Neuronal stem cell (in vitro differentiated cells): ENCODE measurements around the gene JMJD8.

Source experiments
- DNase-seq: peaks from one replicate; pipeline ENCODE4 v3.0.0-alpha.2; 2013; ENCODE audit warnings: low spot score
- H2AFZ ChIP-seq: one replicate; pipeline ENCODE4 v1.6.1; 2013; ENCODE audit warnings: mild to moderate bottlenecking, low read length, inconsistent platforms
- H2AK5ac ChIP-seq: 2 replicates; pipeline ENCODE4 v1.6.1; 2013; ENCODE audit warnings: low read depth, mild to moderate bottlenecking, inconsistent platforms, low read length, moderate library complexity, mixed read lengths
- H2BK120ac ChIP-seq: 2 replicates; pipeline ENCODE4 v1.6.1; 2013; ENCODE audit warnings: low read depth, mild to moderate bottlenecking, inconsistent platforms, low read length, moderate library complexity, mixed read lengths
- H2BK12ac ChIP-seq: one replicate; pipeline ENCODE4 v1.6.1; 2013; ENCODE audit warnings: low read length, inconsistent platforms
- H2BK15ac ChIP-seq: 2 replicates; pipeline ENCODE4 v1.6.1; 2013; ENCODE audit warnings: mild to moderate bottlenecking, low read length, inconsistent platforms, mixed read lengths
- H2BK5ac ChIP-seq: one replicate; pipeline ENCODE4 v1.6.1; 2013; ENCODE audit warnings: inconsistent platforms, mild to moderate bottlenecking, low read length, moderate library complexity
- H3K14ac ChIP-seq: one replicate; pipeline ENCODE4 v1.6.1; 2013; ENCODE audit warnings: low read length, inconsistent platforms
- H3K18ac ChIP-seq: 2 replicates; pipeline ENCODE4 v1.6.1; 2013; ENCODE audit warnings: low read length, inconsistent platforms
- H3K23ac ChIP-seq: 2 replicates; pipeline ENCODE4 v1.6.1; 2013; ENCODE audit warnings: low read depth, mild to moderate bottlenecking, mixed read lengths, low read length, inconsistent platforms; ENCODE audit not compliant: poor library complexity
- H3K27ac ChIP-seq: replicated peaks from 3 replicates; pipeline ENCODE4 v1.5.1; 2013; ENCODE audit warnings: low read length, inconsistent platforms
- H3K27me3 ChIP-seq, 3 experiments: 2 replicates each; pipeline ENCODE4 v1.6.1; 2013; ENCODE audit warnings: low read length in 3 of 3, mild to moderate bottlenecking in 2 of 3, inconsistent platforms in 1 of 3, low read depth in 1 of 3, mixed read lengths in 1 of 3, moderate library complexity in 1 of 3; ENCODE audit not compliant: control insufficient read depth in 3 of 3, insufficient read depth in 3 of 3
- H3K36me3 ChIP-seq, 2 donors: replicated peaks in 1 of 2; 2 replicates each; pipeline ENCODE4 v1.6.1; 2013; ENCODE audit warnings: low read length in 2 of 2; ENCODE audit not compliant: control insufficient read depth in 2 of 2, insufficient read depth in 2 of 2
- H3K4ac ChIP-seq: 2 replicates; pipeline ENCODE4 v1.6.1; 2013; ENCODE audit warnings: inconsistent platforms, mild to moderate bottlenecking, low read length, moderate library complexity
- H3K4me1 ChIP-seq, 2 donors: 1 replicate in 1 of 2; 2 replicates in 1 of 2; pipeline ENCODE4 v1.6.1; 2013; ENCODE audit warnings: low read length in 2 of 2, low read depth in 1 of 2; ENCODE audit not compliant: control insufficient read depth in 2 of 2, insufficient read depth in 1 of 2
- H3K4me2 ChIP-seq: one replicate; pipeline ENCODE4 v1.6.1; 2013; ENCODE audit warnings: mild to moderate bottlenecking, low read length, inconsistent platforms; ENCODE audit not compliant: insufficient read depth, poor library complexity, severe bottlenecking
- H3K4me3 ChIP-seq, 2 donors: 2 replicates each; pipeline ENCODE4 v1.5.1; 2013; ENCODE audit warnings: low read length in 2 of 2, mild to moderate bottlenecking in 2 of 2, inconsistent platforms in 1 of 2, moderate library complexity in 1 of 2
- H3K79me1 ChIP-seq: one replicate; pipeline ENCODE4 v1.6.1; 2013; ENCODE audit warnings: low read depth, mild to moderate bottlenecking, inconsistent platforms, low read length, moderate library complexity
- H3K9ac ChIP-seq: one replicate; pipeline ENCODE4 v1.6.1; 2013; ENCODE audit warnings: mild to moderate bottlenecking, low read depth, low read length, inconsistent platforms; ENCODE audit not compliant: poor library complexity
- H3K9me3 ChIP-seq, 2 donors: replicated peaks in 1 of 2; 2 replicates each; pipeline versions ENCODE3 to v1.6.1; 2013; ENCODE audit warnings: low read length in 2 of 2, mild to moderate bottlenecking in 2 of 2, inconsistent platforms in 1 of 2, low read depth in 1 of 2, mixed read lengths in 1 of 2, moderate library complexity in 1 of 2; ENCODE audit not compliant: control insufficient read depth in 2 of 2, insufficient read depth in 1 of 2
- H4K8ac ChIP-seq: one replicate; pipeline ENCODE4 v1.6.1; 2013; ENCODE audit warnings: low read depth, mild to moderate bottlenecking, inconsistent platforms, low read length, moderate library complexity
- H4K91ac ChIP-seq: one replicate; pipeline ENCODE4 v1.6.1; 2013; ENCODE audit warnings: low read length, low read depth, mild to moderate bottlenecking, inconsistent platforms; ENCODE audit not compliant: poor library complexity
- WGBS, 2 donors: extraction: QIAGEN DNeasy Blood & Tissue Kit; methylation state at CpG; one replicate each; pipeline ENCODE4 v1.1.7; 2013; ENCODE audit warnings: missing lambda C conversion rate in 2 of 2, mixed read lengths in 1 of 2; ENCODE audit not compliant: insufficient read length in 2 of 2, insufficient replicate concordance in 1 of 2; ENCODE audit errors: extremely low coverage in 2 of 2; 5-methylcytosine and 5-hydroxymethylcytosine counted together

The JMJD8 gene

DNA sequence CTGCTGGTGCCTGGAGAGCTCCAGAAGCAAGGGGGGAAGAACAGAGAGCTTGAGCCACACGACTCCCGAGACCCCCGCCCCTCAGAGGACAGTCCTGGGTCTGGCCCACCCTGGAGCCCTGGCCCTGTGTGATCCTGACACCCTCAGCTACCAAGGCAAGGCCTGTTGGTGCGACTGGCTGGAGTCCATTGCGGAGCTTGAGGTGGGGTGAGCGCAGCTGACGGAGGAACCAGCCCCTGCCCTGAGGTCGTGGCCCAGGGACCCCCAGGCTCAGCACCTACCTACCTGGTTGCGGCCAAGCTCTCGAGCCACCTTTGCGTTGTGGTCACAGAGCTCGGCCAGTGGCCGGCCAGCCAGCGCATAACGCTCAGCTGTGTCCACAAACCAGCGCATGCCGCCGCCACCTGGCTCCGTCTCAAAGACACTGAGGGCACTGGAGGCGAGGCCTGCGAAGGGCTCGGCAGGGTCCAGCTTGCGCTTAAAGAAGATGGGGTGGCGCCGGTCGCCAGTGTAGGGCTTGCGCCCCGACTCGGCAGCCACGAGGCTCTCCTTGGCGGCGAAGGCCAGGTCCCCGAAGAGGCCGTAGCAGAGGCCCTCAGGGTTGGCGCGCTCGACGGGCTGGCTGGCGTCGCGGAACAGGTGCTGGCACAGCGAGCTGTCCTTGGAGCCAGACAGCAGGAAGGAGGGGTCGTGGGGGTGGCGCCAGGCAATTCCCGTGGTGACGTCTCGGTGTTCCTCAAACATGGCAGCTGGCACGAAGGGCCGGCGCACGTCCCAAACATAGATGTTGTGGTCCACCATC, 2.5 kb upstream of the JMJD8 start:
- Histone ChIP-seq H3K23ac (peak overlapping the region; percentile 20), H3K4me1 (peaks cover 7 to 15% of the 10 kb centered on the region in 2 donors), H2AFZ (no peak overlapping the region), H3K14ac (peak overlapping the region; percentile 8), H2BK12ac (no peak overlapping the region), H3K4me2 (no peak overlapping the region), H3K36me3 (peaks cover 38 to 59% of the 10 kb centered on the region in 2 donors), H3K27me3 (peaks cover 0 to 3% (median 0%) of the 10 kb centered on the region in 3 experiments), H3K9me3 (peaks cover 0 to 3% of the 10 kb centered on the region in 2 donors), H3K9ac (no peak overlapping the region), H3K4me3 (no peak overlapping the region), H4K8ac (no peak overlapping the region), H2BK120ac (no peak overlapping the region), H3K4ac (no peak overlapping the region), H2BK15ac (no peak overlapping the region), H3K18ac (no peak overlapping the region), H4K91ac (no peak overlapping the region), H2BK5ac (peak overlapping the region; percentile 53), H2AK5ac (no peak overlapping the region), H3K27ac (no peak overlapping the region), H3K79me1 (peaks cover 37% of the 10 kb centered on the region)
- no CpG with 5 or more reads among the region's 51 CpGs for WGBS, 2 donors
- DNase-seq, result no peak

DNA sequence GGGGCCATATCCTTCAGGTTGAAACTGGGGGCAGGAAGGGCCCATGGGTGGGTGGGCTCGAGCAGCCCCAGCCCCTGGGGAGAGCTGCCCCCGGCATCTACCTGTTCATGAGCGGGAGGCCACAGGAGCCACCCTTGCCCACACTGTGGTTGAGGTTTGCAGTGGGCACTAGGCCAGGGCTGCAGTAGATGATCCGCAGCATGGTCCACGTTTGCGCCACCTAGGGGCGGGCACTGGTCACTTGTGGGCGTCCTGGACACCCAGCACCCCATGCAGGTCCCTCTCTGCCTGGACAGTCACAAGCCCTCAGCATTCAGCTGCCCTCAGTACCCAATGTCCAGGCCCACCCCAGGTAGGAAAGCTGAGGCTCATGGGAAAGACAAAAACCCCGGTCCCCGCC, 1.8 kb upstream of the JMJD8 start:
- no peak overlapping the region for H4K91ac ChIP-seq
- no peak overlapping the region for H3K4me2 ChIP-seq
- H3K79me1 ChIP-seq, result peaks cover 41% of the 10 kb centered on the region
- peaks cover 0 to 3% of the 10 kb centered on the region in 2 donors for H3K9me3 ChIP-seq
- no peak overlapping the region for H3K4me3 ChIP-seq
- WGBS, 2 donors, result no CpG with 5 or more reads among the region's 10 CpGs
- H3K4me1 ChIP-seq, result peaks cover 11 to 22% of the 10 kb centered on the region in 2 donors
- peak overlapping the region; percentile 65 for H4K8ac ChIP-seq
- no peak overlapping the region for H2BK12ac ChIP-seq
- no peak overlapping the region for H3K27ac ChIP-seq
- no peak for DNase-seq
- no peak overlapping the region for H3K4ac ChIP-seq
- H3K18ac ChIP-seq, result no peak overlapping the region
- H3K14ac ChIP-seq, result no peak overlapping the region
- no peak overlapping the region for H2AFZ ChIP-seq
- H3K9ac ChIP-seq, result no peak overlapping the region
- H3K27me3 ChIP-seq, result peaks cover 0 to 2% (median 0%) of the 10 kb centered on the region in 3 experiments
- H2AK5ac ChIP-seq, result peak overlapping the region; percentile 100
- no peak overlapping the region for H2BK15ac ChIP-seq
- H2BK5ac ChIP-seq, result no peak overlapping the region
- H3K23ac ChIP-seq, result no peak overlapping the region
- no peak overlapping the region for H2BK120ac ChIP-seq
- peaks cover 43 to 66% of the 10 kb centered on the region in 2 donors for H3K36me3 ChIP-seq

DNA sequence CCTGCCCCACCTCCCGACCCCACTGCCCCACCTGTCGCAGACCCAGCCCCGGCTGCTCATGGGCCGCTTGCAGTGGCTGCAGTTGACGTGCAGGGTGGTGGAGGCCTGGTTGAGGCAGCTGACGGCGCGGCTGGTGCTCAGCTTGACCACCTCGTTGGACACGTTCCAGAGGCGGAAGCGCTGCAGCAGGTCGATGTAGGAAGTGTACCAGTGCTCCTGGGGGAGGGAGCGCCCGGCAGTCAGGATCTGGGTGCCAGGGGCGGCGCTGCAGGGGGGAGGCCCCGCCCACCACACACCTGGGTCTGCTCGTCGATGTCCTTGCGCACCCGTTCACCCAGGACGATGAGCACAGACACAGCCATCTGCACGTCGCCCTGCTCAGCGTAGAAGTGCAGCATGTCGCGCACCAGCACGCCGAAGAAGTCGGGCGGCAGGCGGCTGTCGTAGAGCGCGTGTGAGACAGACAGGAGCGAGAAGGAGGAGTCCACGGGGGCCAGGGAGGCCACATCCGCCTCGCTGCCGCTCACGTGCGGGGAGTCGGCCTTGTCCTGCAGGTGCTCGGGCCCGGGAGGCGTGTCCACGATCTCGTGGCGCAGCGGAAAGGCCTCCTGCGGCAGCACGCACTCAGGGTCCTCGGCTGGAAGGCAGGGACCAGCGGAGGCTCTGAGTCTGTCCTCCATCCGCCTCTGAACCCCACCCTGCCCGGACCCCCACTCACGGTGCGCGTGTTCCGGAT, 995 bp upstream of the JMJD8 start:
- no peaks in the 10 kb centered on the region for H3K27me3 ChIP-seq
- peak overlapping the region; percentile 86 for H3K9ac ChIP-seq
- H3K9me3 ChIP-seq, result peaks cover 0 to 2% of the 10 kb centered on the region in 2 donors
- H3K4me1 ChIP-seq, result peaks cover 11 to 24% of the 10 kb centered on the region in 2 donors
- H2BK12ac ChIP-seq, result peak overlapping the region; percentile 22
- H4K8ac ChIP-seq, result peak overlapping the region; percentile 92
- WGBS, 2 donors, result no CpG with 5 or more reads among the region's 61 CpGs
- no peak overlapping the region for H3K4me2 ChIP-seq
- H2BK120ac ChIP-seq, result no peak overlapping the region
- no peak overlapping the region for H3K27ac ChIP-seq
- no peak overlapping the region for H3K18ac ChIP-seq
- H3K4ac ChIP-seq, result peak overlapping the region; percentile 93
- peaks cover 44% of the 10 kb centered on the region for H3K79me1 ChIP-seq
- no peak overlapping the region for H2BK5ac ChIP-seq
- DNase-seq, result no peak
- H3K4me3 ChIP-seq, result no peak overlapping the region
- peak overlapping the region; percentile 67 for H2BK15ac ChIP-seq
- peak overlapping the region; percentile 100 for H2AK5ac ChIP-seq
- H3K23ac ChIP-seq, result peak overlapping the region; percentile 60
- peaks cover 43 to 66% of the 10 kb centered on the region in 2 donors for H3K36me3 ChIP-seq
- no peak overlapping the region for H3K14ac ChIP-seq
- no peak overlapping the region for H2AFZ ChIP-seq
- H4K91ac ChIP-seq, result no peak overlapping the region
